H1 (cell line): ENCODE measurements around the gene SPATS2. TPM values are rescaled to one million over a fixed set of nuclear protein-coding genes. Genes with fewer than 3 reads are reported as not detected.

Experiments
- ASH2L ChIP-seq: fragments of 200-600, 300-600 bp; sonication (generic); IDR thresholded peaks from one replicate; pipeline ENCODE4 v1.7.1; 2017; ENCODE audit warnings: low read length
- ATF3 ChIP-seq: IDR thresholded peaks from 2 replicates; pipeline ENCODE4 v1.6.1; 2011; ENCODE audit warnings: low read depth, mild to moderate bottlenecking, low read length; ENCODE audit not compliant: insufficient read depth
- CEBPB ChIP-seq: IDR thresholded peaks from 2 replicates; pipeline ENCODE4 v1.6.1; 2012; ENCODE audit warnings: low read depth, low read length
- EP300 ChIP-seq, 2 experiments: IDR thresholded peaks; 1 replicate in 1 of 2; 2 replicates in 1 of 2; pipeline ENCODE4 v1.6.1; 2011 to 2012; ENCODE audit warnings: low read depth in 2 of 2, low read length in 2 of 2, mild to moderate bottlenecking in 2 of 2, borderline replicate concordance in 1 of 2, inconsistent platforms in 1 of 2, moderate library complexity in 1 of 2
- RAD21 ChIP-seq, 2 experiments: IDR thresholded peaks in 1 of 2; conservative IDR thresholded peaks in 1 of 2; 2 replicates each; pipeline ENCODE4 v1.6.1; 2011; ENCODE audit warnings: low read depth in 2 of 2, low read length in 2 of 2, improper control_type of control experiment in 1 of 2, inconsistent platforms in 1 of 2, mild to moderate bottlenecking in 1 of 2, moderate library complexity in 1 of 2
- polyA plus RNA-seq, 7 experiments: library from polyadenylated mRNA; depleted of rRNA in 3 of 7; stranded (reverse) in 5 of 7; unstranded in 2 of 7; fragments of >200 nt in 5 of 7; fragments of 200-250 nt in 2 of 7; gene quantifications; 1 replicate in 5 of 7; 2 replicates in 1 of 7; 4 replicates in 1 of 7; pipeline versions ENCODE4 v1.2.1 to v1.2.3, GENCODE V29; 2011 to 2013; ENCODE audit warnings: missing spikeins in 2 of 7, mixed read lengths in 2 of 7
- total RNA-seq: library from RNA; stranded (reverse); fragmentation: NEBNext Ultra II Directional; extraction: Animal tissue kit (Norgen Biotek cat#: 25700); gene quantifications from 2 replicates; pipeline ENCODE4 v1.2.1, GENCODE V29; 2021
- TF ChIP-seq, protein P1 (sequence below): fragments of 300-600 bp; sonication (generic); IDR thresholded peaks from 2 replicates; pipeline ENCODE4 v1.7.1; 2012; ENCODE audit warnings: low read length, moderate library complexity, mild to moderate bottlenecking, inconsistent platforms; ENCODE audit not compliant: insufficient replicate concordance

SPATS2 gene
- total and polyA plus RNA-seq, 2 of the 8 experiments (the other 6 are each of a cell fraction or from before 2014, with no cell fraction given), result 19.2 to 24.5 TPM

- TF ChIP-seq, protein P1, sequence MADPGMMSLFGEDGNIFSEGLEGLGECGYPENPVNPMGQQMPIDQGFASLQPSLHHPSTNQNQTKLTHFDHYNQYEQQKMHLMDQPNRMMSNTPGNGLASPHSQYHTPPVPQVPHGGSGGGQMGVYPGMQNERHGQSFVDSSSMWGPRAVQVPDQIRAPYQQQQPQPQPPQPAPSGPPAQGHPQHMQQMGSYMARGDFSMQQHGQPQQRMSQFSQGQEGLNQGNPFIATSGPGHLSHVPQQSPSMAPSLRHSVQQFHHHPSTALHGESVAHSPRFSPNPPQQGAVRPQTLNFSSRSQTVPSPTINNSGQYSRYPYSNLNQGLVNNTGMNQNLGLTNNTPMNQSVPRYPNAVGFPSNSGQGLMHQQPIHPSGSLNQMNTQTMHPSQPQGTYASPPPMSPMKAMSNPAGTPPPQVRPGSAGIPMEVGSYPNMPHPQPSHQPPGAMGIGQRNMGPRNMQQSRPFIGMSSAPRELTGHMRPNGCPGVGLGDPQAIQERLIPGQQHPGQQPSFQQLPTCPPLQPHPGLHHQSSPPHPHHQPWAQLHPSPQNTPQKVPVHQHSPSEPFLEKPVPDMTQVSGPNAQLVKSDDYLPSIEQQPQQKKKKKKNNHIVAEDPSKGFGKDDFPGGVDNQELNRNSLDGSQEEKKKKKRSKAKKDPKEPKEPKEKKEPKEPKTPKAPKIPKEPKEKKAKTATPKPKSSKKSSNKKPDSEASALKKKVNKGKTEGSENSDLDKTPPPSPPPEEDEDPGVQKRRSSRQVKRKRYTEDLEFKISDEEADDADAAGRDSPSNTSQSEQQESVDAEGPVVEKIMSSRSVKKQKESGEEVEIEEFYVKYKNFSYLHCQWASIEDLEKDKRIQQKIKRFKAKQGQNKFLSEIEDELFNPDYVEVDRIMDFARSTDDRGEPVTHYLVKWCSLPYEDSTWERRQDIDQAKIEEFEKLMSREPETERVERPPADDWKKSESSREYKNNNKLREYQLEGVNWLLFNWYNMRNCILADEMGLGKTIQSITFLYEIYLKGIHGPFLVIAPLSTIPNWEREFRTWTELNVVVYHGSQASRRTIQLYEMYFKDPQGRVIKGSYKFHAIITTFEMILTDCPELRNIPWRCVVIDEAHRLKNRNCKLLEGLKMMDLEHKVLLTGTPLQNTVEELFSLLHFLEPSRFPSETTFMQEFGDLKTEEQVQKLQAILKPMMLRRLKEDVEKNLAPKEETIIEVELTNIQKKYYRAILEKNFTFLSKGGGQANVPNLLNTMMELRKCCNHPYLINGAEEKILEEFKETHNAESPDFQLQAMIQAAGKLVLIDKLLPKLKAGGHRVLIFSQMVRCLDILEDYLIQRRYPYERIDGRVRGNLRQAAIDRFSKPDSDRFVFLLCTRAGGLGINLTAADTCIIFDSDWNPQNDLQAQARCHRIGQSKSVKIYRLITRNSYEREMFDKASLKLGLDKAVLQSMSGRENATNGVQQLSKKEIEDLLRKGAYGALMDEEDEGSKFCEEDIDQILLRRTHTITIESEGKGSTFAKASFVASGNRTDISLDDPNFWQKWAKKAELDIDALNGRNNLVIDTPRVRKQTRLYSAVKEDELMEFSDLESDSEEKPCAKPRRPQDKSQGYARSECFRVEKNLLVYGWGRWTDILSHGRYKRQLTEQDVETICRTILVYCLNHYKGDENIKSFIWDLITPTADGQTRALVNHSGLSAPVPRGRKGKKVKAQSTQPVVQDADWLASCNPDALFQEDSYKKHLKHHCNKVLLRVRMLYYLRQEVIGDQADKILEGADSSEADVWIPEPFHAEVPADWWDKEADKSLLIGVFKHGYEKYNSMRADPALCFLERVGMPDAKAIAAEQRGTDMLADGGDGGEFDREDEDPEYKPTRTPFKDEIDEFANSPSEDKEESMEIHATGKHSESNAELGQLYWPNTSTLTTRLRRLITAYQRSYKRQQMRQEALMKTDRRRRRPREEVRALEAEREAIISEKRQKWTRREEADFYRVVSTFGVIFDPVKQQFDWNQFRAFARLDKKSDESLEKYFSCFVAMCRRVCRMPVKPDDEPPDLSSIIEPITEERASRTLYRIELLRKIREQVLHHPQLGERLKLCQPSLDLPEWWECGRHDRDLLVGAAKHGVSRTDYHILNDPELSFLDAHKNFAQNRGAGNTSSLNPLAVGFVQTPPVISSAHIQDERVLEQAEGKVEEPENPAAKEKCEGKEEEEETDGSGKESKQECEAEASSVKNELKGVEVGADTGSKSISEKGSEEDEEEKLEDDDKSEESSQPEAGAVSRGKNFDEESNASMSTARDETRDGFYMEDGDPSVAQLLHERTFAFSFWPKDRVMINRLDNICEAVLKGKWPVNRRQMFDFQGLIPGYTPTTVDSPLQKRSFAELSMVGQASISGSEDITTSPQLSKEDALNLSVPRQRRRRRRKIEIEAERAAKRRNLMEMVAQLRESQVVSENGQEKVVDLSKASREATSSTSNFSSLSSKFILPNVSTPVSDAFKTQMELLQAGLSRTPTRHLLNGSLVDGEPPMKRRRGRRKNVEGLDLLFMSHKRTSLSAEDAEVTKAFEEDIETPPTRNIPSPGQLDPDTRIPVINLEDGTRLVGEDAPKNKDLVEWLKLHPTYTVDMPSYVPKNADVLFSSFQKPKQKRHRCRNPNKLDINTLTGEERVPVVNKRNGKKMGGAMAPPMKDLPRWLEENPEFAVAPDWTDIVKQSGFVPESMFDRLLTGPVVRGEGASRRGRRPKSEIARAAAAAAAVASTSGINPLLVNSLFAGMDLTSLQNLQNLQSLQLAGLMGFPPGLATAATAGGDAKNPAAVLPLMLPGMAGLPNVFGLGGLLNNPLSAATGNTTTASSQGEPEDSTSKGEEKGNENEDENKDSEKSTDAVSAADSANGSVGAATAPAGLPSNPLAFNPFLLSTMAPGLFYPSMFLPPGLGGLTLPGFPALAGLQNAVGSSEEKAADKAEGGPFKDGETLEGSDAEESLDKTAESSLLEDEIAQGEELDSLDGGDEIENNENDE, result no peak
- no peak for TF ChIP-seq ASH2L
- no peak for TF ChIP-seq ATF3
- no peak for TF ChIP-seq RAD21 (IDR thresholded peaks at IDR 0.05 in 1 of 2, conservative IDR thresholded peaks at IDR 0.05 in 1 of 2; ENCODE audit: low read depth in 2 of 2, low read length in 2 of 2)
- no peak for TF ChIP-seq CEBPB
- TF ChIP-seq EP300 (IDR thresholded peaks at IDR 0.05; ENCODE audit: borderline replicate concordance in 1 of 2, low read depth in 2 of 2, low read length in 2 of 2), result no peak
These were observed 198.4 kb downstream of the SPATS2 start (continued) for GRCh38 chr12:49565406-49566265.
